ENCODE results near the gene CDRT15. TPM values are rescaled to one million over a fixed set of nuclear protein-coding genes. Genes with fewer than 3 reads are reported as not detected.
"Not testable (repeated sequence)": the region's sequence is repeated elsewhere in the genome, so short reads cannot be mapped to it uniquely, and the experiment has no call there.

Gene CDRT15
- total RNA-seq = not detected in 2 replicates
- long read RNA-seq = 0 reads

- H3K27ac Mint-ChIP-seq (ENCODE audit: unreplicated experiment); DNase-seq (ENCODE audit: low read depth, low spot score); H3K4me1 Mint-ChIP-seq; H3K4me3 Mint-ChIP-seq; H3K36me3 Mint-ChIP-seq (ENCODE audit: low read depth); H3K9me3 Mint-ChIP-seq; H3K27me3 Mint-ChIP-seq (ENCODE audit: low read depth): not testable (repeated sequence)
Measured at GRCh38 chr17:14236762-14237161, at the start of gene CDRT15. Gene CDRT15, minus strand, starts transcription at chr17:14236862. Its CDS starts 29 bp downstream, at chr17:14236833.

DNA sequence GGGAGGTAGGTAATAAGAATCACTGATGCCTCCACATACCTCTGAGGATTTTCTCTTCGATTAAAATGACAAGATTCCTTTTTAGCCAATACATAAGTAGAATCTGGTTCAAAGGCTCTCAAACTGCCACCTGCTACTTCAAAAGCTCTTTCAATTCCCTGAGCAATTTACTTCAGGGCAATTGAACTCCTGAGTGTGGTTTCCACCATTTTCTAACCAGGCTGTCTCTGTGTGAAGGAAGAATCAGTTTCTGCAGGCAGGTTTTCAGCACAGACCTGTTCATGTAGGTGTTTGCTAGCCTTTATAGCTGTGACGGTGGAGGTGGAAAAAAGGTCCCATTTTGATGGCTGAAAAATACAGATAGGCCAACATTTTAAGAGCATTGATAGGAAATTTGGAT is 46.1 kb upstream of the CDRT15 start:
- no peaks in the 10 kb centered on the region for H3K36me3 Mint-ChIP-seq (ENCODE audit: low read depth)
- no peak for DNase-seq (ENCODE audit: low read depth, low spot score)
- TF ChIP-seq, protein P1, sequence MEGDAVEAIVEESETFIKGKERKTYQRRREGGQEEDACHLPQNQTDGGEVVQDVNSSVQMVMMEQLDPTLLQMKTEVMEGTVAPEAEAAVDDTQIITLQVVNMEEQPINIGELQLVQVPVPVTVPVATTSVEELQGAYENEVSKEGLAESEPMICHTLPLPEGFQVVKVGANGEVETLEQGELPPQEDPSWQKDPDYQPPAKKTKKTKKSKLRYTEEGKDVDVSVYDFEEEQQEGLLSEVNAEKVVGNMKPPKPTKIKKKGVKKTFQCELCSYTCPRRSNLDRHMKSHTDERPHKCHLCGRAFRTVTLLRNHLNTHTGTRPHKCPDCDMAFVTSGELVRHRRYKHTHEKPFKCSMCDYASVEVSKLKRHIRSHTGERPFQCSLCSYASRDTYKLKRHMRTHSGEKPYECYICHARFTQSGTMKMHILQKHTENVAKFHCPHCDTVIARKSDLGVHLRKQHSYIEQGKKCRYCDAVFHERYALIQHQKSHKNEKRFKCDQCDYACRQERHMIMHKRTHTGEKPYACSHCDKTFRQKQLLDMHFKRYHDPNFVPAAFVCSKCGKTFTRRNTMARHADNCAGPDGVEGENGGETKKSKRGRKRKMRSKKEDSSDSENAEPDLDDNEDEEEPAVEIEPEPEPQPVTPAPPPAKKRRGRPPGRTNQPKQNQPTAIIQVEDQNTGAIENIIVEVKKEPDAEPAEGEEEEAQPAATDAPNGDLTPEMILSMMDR (conservative IDR thresholded peaks at IDR 0.05) = no peak
- H3K27ac Mint-ChIP-seq (ENCODE audit: unreplicated experiment) = no peak overlapping the region
- no peaks in the 10 kb centered on the region for H3K9me3 Mint-ChIP-seq
- no peaks in the 10 kb centered on the region for H3K4me1 Mint-ChIP-seq
- no peak overlapping the region for H3K4me3 Mint-ChIP-seq
- H3K27me3 Mint-ChIP-seq (ENCODE audit: low read depth) = peaks cover 12% of the 10 kb centered on the region

DNA sequence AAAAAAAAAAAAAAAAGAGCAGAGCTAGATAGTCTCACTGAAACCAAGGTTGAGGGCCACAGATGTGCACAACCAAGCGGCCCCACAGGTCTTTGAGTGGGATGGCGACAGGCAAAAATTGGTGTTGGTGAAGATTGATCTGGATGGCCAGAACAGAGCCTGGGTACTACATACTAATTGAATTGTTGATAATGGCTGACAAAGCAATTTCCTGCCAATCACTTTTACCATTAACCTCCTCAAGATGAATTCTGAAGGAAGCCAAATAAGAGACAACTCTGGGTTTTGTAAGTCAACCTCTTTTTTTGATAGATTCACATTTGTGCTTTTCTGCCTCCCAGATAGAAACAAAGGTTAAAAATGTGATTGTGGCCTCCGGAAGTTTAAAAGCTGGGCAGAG is 44.9 kb upstream of the CDRT15 start:
- Mint-ChIP-seq H3K9me3 (no peaks in the 10 kb centered on the region), H3K4me1 (no peaks in the 10 kb centered on the region), H3K36me3 (ENCODE audit: low read depth) (no peaks in the 10 kb centered on the region), H3K27ac (ENCODE audit: unreplicated experiment) (no peak overlapping the region), H3K4me3 (no peak overlapping the region), H3K27me3 (ENCODE audit: low read depth) (peaks cover 16% of the 10 kb centered on the region)
- TF ChIP-seq, protein P1 (conservative IDR thresholded peaks at IDR 0.05) = no peak
- no peak for DNase-seq (ENCODE audit: low read depth, low spot score)

DNA sequence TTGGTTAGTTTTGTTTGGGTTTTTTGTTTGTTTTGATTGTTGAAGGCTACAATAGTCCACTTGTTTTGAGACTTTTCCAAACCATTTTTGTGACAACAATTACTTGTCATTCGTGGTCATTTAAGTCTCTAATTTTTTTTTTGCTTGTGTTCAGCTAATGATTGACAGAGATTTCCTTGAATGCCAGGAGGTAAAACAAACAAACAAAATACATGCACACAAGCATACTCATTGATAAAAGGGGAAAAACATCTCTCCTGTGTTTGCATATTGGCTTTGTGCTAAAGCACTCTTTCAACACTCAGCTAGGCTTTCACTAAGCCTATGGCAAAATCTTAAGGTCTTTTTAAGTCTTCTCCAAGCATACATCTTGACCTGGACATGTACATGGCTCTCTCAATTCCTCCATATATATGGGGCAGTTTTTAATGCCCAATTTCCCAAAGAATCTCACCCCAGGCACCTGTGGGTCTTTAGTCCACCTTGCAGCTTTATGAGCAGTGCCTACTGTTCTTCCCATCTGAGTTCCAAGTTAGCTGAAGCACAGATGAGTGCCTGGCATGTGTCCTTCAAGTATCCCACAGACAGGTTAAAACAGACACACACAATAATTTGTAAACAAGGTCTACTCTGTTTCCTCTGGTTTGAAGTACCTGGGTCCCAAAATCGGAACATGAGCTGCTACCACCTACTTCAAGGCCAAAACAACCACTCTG is 40.0 kb upstream of the CDRT15 start:
- Mint-ChIP-seq H3K36me3 (ENCODE audit: low read depth) (peaks cover 4% of the 10 kb centered on the region), H3K27ac (ENCODE audit: unreplicated experiment) (no peak overlapping the region), H3K4me1 (no peaks in the 10 kb centered on the region), H3K9me3 (peaks cover 10% of the 10 kb centered on the region), H3K27me3 (ENCODE audit: low read depth) (peaks cover 9% of the 10 kb centered on the region), H3K4me3 (no peak overlapping the region)
- TF ChIP-seq, protein P1 (conservative IDR thresholded peaks at IDR 0.05) = no peak
- DNase-seq (ENCODE audit: low read depth, low spot score) = no peak

DNA sequence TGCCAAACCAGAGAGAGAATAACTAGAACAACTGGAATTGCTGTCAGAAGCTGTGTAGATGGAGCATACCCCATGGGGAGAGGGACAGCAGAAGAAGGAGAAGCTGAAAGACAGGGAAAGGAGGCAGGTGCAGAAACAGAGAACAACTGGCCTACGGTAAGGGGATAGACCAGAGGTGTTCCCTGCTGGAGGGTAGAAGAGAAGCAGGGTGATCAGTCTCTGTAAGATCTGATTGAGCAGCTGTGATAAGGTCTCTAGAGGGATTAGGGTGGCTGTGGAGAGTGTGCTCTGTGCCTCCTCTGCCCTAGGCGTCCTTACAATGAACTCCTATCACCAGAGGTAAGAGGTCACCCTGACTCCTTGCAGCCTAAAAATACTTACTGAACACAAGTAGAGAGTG is 33.8 kb upstream of the CDRT15 start:
- Mint-ChIP-seq H3K9me3 (peaks cover 4% of the 10 kb centered on the region), H3K4me1 (no peaks in the 10 kb centered on the region), H3K27me3 (ENCODE audit: low read depth) (no peaks in the 10 kb centered on the region), H3K4me3 (no peak overlapping the region), H3K36me3 (ENCODE audit: low read depth) (peaks cover under 1% of the 10 kb centered on the region), H3K27ac (ENCODE audit: unreplicated experiment) (no peak overlapping the region)
- TF ChIP-seq, protein P1 (conservative IDR thresholded peaks at IDR 0.05) = no peak
- DNase-seq (ENCODE audit: low read depth, low spot score) = no peak

DNA sequence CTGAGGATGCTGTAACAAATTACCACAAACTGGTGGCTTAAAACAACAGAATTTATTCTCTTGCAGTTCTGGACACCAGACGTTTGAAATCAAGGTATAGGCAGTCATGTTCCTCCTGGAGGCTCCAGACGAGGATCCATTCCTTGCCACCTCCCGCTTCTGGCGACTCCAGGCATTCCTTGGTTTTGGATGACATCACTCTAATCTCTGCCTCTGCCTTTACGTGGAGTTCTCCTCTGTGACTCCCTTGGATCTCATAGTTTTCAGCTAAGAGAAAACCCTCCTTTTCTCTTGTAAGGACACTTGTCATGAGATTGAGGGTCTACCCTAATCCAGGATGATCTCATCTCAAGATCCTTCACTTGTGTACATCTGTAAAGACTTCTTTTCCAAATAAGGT is 32.8 kb upstream of the CDRT15 start:
- Mint-ChIP-seq H3K9me3 (peaks cover 3% of the 10 kb centered on the region), H3K36me3 (ENCODE audit: low read depth) (no peaks in the 10 kb centered on the region), H3K27me3 (ENCODE audit: low read depth) (no peaks in the 10 kb centered on the region), H3K4me3 (no peak overlapping the region), H3K27ac (ENCODE audit: unreplicated experiment) (no peak overlapping the region), H3K4me1 (no peaks in the 10 kb centered on the region)
- DNase-seq (ENCODE audit: low read depth, low spot score) = no peak
- TF ChIP-seq, protein P1 (conservative IDR thresholded peaks at IDR 0.05) = no peak

Data from neural crest cell (in vitro differentiated cells).